Hindlimb muscle (tissue), 1 donor: Measurements from ENCODE around the gene CRACR2A. TPM values are rescaled to one million over a fixed set of nuclear protein-coding genes. Genes with fewer than 3 reads are reported as not detected.
A peak's percentile ranks its signal among the peaks of the same experiment; 100 is the strongest.

ENCODE experiments used
- DNase-seq: peaks from one replicate; pipeline ENCODE4 v3.0.0-alpha.2; 2013
- polyA plus RNA-seq: library from polyadenylated mRNA; unstranded; fragments of 120-200 nt; gene quantifications from one replicate; pipeline ENCODE4 v1.2.1, GENCODE V29; 2013; ENCODE audit not compliant: insufficient read length

The CRACR2A gene
- polyA plus RNA-seq, 1 donor: 1.5 TPM

DNA sequence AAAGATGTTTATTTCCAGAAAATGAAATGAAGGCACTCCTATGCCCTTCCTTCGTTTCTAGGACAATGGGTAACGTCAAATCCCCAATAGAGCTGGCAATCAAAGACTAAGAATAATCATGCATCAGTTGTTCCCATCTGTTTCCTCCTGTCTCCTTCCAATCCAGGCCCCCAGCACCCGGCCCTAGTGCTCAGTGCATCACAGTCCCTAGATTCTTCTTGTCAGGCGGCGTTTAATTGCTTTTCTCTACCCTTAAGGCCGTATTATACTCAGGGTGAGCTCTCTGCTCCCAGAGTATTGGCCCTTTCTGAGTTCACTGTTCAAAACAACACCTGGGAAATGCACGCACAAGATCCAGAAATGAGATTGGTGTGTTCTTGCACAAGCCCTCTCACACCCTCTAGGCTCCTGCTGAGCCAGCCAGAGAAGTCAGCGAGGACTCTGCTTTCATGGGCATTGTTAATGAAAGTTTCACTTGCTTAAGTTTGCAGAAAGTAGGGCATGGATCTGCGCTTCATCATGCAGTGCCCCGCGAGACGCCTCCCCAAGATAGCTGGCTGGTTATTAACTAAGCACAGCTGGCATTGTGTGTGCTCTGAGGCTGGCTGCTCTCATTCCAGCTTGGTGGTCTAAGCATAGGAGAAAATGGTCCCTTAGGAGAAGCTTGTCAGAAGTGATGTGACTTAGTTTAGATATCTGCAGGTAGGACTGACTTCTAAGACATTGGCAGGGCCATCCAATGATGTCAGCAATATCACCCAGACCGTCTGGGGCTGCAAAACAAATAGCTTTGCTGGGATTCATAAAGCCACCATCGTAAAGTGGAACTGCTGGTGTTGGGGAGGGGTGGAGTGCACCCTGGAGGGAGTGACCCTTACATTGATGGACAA is 28.7 kb downstream of the CRACR2A start:
- DNase-seq: no peak

DNA sequence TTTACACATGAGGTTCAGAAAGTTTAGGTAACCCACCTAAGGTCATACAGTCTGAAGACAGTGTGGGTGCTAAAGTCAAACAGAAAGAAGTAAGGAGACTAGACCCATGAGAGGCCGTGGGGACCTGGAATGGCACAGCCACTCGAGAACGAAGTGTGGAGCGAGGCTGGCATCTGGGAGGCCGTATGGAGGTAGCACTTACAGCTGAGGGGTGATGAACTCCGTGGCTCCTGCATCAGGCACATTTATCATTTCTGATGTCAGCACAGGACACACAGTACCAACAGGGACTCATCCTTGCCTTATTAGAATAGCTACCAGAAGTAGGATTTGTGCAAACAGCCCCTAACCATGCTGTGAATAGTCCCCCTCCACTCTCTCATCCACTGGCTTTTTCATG is 30.5 kb downstream of the CRACR2A start:
- no peak for DNase-seq

DNA sequence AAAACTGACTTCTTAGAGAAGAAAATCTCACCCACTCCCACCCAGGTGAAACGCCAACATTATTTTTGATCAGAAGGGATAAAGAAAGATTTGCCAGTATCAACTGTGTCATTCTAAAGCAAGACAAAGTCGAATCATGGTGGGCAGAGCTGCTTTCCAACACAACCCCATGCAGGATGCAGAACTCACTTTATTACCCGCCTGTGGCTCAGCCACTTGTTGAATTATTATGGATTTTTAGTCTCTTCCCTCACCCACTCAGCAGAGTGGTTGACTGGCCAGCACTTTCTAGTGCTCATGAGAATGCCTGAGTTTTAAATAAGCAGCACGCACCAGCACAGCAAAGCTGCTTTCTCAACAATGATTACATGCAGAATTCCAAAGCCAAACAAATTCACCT is 32.1 kb downstream of the CRACR2A start:
- no peak for DNase-seq

DNA sequence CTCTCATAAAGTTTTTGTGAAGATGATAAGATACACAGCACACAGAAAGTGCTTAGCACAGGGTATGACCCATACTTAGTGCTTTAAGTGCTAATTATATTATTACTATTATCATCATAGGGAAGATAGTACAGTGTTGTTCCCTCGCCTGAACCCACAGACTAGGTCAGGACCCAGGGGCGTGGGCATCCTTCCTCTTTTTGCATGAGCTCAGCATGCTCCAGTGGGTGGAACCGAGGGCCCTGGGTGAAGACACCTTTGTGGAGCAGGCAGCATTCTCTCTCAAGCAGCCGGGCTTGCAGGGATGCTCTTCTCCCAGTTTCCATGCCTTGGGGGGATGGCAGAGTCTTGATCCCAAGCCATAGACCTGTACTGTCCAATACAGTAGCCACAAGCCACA is 34.8 kb downstream of the CRACR2A start:
- DNase-seq: no peak

DNA sequence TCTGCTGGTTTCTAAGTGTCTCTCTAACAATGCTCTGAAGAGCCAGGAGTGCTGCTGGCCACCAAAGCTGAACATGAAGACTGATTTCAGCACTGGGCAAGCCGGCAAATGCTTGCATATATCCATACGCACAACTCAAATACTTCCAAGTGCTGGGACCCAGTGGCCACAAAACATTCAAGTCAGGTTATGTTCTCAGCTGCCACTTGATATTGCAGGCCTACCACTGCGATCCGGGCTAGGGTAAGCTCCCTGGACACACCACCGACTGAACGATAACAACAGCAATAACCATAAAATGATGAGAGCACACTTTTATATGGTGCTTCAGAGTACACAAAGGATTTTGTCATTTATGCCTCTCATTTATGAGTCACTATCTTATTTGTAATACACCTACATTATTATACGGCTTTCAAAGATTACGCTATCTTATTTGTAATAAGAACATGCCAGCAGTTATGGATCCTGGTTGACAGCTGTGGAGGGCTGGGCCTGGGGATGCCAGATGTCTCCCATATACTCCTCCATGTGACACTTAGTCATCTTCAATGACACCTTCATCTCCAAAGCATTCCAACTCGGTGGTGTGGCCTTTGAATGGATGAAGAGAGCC is 35.5 kb downstream of the CRACR2A start:
- no peak for DNase-seq

DNA sequence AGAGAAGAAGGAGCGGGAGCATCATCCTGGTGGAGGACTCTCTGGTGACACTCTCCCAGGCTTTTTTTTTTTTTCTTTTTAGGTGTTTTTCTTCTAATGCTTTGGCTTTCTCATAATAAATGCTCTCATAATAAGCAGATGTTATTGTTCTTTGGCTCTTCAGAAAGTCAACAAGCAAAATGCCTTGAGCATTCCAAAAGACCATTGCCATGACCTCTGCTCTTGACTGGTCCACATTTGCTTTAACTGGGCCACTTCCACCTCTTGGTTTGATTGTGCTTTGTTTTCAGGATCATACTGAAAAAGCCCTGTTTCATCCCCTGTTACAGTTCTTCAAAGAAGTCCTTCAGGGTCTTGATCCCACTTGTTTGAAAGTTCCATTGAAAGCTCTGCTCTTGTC is 36.9 kb downstream of the CRACR2A start:
- no peak for DNase-seq

DNA sequence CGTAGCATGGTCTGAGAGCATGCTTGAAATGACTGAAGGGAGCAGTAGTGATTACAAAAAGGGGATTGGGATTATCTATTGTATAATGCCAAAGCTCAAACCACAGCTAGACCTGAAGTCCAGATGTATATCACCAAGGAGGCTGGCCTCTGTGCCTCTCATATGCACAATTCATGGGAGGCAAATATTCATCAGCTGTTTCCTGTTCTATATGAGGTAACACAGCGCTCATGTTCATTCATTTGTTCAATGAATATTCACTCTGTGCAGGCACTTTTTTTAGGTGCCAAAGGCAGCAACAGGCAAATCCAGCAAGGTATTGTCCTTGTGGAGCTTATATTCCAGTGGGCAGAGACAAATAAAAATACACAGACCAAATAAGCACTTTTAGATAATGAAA is 39.0 kb downstream of the CRACR2A start:
- DNase-seq: no peak

DNA sequence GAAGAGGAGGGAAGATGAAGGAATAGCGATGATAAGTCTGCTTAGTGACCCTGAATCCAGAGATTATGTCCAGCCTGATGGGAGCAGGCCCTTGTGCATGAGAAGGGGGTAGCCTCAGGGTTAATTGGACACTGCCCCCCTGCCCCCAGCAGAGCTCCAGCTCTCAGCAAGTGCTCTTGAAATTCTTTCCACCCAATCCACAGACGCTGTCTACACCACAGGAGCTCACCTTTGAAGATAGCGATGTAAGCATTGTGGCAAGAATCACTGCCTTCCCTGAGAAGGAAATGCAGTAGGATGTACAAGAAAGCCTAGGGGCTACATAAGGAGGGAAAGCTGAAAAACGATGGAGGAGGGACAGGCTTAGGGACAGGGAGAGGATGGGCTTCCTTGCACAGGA is 39.4 kb downstream of the CRACR2A start:
- DNase-seq: no peak

DNA sequence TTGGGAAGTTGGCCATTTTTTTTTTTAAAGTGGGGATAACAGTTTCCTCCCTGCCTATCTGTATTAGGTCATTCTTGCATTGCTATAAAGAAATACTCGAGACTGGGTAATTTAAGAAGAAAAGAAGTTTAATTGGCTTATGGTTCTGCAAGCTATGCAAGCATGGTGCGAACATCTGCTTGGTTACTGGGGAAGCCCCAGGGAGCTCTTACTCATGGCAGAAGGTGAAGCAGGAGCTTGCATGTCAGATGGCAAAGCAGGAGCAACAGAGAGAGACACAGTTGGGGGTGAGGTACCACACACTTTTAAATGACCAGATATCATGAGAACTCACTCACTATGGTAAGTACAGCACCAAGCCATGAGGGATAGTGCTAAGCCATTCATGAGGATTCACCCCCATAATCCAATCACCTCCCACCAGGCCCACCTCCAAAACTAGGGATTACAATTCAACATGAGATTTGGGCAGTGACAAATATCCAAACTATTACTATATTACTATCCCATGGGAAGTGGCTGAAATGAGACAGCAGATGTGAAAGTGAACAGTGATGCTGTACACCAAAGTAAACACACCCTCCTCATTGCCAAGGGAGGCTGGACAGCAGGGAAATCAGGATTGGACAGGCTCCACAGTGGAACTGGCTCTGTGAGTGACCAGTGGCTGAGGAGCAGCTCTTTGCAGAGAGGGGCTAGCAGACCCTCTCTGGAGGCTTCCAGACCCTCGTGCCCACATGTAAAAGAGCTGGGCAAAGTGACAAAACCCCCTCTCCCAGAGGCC is 40.5 kb downstream of the CRACR2A start:
- DNase-seq: no peak

DNA sequence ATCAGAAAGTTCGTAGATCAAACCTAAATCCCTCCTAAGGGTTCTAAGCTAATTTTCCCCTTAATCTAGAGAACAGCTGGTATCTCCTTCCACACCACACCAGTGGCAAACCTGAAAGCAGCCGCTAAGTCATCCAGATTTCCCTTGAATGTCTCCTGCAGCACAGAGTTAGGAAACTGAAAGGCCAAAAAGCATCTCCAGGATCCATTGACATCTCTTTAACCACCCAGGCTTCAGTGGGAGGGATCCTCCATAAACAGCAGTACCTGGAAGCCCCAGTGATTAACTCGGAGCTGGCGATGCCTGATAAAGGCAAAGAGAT is 47.6 kb downstream of the CRACR2A start:
- no peak for DNase-seq

DNA sequence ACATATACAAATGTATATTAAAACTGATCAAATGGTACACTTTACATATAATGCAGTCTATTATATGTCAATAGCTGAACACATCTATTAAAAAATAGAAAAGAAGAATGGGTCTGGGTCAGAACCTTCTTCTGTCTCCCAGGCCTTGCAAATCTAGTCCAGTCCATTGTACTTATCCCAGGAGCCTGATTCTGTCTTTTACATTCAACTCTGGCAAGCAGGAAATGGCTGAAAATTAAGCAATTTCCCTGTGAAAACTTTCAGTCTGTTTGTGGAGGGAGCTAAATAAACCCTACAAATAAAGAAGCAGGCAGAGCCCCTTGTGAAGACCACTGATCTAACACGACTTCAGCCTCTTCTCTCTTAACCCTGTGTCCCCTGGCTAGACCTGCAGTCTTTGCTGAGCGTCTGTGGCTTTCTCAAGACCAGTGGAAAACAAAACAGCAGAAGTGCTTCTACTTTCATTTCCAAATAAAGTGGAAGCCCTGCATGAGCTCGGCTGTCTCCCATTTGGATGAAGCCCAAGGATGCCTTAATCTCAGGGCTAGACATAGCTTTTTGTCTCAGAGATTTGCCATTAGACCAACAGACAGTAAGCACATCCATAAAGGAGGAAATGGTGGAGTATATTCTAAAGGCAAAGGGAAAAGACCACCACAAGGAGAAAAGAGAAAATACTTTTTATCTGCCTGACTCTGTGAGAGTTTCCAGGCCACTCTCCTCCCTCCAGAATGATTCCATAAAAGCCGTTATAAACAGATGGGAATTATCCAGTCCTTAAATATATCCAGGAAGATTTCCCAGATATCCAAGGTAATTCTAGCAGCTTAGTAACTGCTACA is 48.2 kb downstream of the CRACR2A start:
- DNase-seq: no peak

DNA sequence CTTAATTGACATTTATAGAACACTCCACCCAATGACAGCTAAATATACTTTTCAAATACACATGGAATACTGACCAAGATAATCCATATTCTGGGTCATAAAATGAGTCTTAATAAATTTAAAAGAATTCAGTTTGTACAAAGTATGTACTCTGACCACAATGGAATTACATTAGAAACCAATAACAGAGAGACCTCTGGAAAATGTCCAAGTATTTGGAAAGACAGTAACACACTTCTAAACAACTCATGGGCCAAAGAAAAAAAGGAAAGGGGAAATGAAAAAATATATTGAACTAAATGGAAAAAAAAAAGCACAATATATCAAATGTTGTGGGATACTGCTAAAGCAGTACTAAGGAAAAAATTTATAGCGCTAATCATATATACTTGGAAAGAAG is 52.0 kb downstream of the CRACR2A start:
- DNase-seq: no peak

DNA sequence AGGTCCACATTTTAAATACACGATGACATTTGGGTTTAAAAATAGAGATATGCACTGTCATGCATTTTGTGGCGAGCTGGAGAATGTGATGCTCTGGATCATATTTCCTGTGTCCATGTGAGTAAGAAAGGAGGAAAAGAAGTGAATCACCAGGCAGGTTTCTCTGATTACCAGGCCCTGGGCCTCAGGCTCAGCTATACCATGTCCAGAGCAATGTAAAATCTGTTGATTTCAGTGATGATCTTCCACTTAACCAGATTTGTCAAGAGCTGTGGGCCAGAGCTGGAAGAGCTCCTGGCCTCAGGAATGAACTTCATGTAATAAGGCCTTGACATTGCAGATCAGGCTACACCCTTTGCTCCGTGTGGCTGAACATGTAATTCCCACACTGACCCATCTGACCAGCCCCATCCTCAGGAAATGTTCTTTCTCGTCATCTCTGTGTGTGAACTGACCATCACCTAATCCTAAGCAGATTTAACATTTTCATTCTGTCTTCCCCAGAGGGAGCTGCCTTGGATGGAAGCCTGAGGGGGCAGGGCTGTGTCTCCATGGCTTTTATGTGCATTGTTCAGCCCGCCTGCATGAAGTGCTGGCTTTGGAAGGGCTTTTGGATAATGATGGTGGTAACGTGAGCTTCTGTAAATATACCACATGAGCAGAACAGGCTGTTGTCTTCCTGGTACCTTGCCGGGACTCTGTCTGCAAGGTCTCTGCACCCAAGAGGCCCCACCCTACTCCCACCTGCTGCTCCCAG is 54.5 kb downstream of the CRACR2A start:
- DNase-seq: peak; percentile 62

DNA sequence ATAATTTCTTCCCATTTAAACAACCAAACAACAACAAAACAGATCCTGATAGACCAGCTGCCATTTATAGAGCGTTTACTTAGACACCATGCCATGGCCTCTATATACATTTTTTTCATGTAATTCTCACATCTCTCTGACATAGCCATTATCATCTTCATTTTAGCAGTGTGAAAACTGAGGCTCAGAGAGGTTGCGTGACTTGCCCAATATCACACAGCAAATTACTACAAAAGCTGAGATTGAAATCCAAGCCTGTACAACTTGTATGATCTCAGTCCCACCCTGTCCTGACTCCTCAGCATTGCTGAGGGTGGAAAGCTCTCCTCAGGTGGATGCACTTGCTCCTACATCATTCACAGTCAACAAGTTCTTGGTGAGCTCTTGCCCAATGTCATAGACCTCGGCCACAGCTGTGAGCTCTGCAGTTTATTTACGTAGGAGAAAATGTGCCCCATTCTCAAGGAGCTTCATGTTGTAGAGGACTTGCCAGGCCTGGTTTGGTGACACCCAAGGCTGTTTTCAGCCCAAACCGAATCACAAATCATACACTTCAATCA is 55.5 kb downstream of the CRACR2A start:
- DNase-seq: no peak

DNA sequence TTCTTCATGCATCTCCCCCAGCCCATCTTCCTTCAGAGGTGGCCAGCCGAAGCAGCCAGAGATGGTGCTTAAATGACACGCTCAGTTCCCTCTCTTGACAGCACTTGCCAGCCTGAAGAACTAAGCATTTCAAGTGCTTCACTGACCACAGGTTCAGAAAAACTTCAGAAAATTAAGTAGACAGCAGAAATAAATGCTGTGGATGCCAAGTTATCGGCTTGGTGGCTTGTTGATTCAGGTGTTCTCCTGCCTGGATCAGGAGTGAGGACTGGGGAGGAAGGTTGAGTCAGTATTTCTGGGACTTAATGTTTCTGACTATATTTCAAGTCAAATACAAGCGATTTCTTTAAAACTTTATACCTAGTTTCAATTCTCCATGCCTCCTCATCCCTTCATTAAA is 58.2 kb downstream of the CRACR2A start:
- no peak for DNase-seq

DNA sequence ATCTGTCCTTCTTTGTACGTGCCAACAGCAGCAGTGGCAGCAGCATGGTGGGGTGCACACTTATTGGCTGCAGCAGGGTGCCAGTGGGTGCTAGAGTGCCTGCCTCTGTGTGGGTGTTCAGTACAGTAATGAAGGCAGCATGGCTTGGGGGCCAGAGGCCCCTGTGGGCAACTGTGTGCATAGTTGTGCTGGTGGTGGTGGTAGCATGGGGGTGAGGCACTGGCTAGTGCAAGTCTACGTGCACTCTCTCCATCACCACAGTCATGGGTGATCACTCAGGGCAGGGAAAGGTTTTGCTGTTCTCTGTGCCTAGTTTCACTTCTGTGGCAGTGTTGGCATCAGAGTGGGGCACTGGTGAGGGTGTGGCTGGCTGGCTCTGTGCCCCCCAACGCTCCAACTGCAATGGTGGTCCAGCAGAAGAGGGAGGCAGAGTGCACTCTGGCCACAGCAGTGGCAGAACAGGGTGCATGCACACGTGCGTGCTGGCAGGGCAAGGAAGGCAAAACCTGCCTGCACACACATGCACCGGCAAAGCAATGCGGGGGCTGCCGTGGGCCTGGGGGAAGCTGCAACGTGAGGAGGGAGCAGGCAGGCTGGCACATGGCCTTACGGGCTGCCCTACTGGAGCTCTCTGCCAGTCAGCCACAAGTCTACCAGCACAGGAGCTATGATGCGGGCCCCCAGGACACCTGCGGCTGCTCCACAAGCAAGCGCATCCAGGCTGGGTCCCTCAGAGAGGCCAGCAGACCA is 60.1 kb downstream of the CRACR2A start:
- no peak for DNase-seq

DNA sequence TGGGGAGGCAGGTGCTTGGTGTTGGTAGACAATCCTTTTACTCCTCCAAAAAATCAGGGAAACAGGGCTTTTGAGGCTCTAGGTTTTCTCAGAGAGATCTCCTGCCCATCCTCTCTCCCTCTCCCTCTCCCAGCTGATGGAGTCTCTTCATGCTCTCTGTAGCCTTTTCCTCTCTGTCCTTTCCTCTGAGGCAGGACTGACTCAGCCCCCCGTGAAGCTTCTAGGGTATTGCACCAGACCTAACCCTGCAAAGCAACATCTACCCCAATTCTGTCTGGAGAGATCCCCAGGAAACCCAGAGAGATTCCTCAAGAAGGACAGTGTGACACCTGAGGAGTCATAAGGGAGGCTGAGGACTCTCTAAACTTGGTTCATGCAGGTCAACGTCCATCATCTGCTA is 66.4 kb downstream of the CRACR2A start:
- no peak for DNase-seq

DNA sequence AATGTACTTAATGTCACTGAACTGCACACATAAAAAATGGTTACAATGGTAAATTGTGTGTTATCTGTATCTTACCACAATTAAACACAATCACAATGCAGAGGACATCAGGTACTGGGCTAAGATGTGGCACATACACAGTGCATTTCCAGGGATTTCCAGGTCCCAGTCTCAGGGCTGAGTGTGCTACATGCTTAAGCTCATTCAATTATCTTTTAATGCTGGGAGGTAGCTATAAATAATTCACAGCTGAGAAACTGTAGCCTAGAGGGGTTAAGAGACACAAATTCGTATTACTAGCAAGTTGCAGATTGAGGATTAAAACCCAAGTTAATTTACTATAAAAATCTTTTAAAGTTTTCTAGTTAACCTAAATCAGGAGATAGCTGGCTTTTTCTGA is 67.1 kb downstream of the CRACR2A start:
- no peak for DNase-seq

DNA sequence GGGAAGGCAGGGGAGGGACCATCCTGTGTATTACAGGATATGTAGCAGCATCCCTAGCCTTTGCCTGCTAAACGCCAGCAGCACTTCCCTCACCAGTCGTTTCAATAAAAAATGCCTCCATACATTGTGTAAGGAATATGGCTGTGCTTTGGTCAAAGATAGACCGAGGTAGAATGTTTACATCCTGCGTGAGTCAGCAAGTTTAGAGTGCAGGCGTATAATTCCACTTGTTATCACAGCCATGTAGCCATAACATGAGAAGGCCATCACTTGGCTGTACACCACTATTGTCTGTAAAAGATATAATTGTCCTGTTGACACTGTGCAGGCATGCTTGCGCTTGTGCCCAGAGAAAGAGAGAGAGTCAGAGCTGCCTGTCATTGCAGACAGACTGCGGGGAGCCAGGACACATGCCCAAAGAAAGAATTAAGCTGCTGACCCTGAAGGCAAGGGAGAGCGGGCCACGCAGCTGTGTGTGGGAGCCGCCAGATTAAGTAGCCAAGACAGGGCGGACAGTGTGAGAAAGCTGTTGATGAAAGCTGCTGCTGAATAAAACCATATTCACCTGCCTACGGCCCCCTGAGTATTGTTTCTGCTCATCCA is 68.4 kb downstream of the CRACR2A start:
- DNase-seq: no peak

DNA sequence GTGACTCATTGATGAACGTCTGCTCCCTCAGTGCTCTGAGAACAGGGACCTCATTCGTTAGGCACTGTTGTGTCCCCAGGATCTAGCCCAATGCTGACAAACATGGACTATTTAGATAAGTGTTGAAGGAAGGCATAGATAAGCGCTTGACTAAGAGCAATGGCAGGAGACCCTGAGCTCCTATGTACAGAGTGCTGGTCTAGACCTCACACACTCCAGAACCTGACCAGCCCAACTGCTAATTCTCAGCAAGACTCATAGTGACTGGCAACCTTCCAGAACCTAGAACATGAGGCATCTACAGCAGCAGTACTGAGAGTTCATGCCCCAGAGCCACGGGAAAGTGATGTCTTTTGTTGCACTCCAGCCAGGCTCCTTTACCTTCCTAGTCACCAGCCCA is 69.2 kb downstream of the CRACR2A start:
- DNase-seq: no peak
